ENCODE measurements around the gene TMEM231.
"Not testable (repeated sequence)": the region's sequence is repeated elsewhere in the genome, so short reads cannot be mapped to it uniquely, and the experiment has no call there.

Gene TMEM231

GRCh38 chr16:75514296-75514695 lies 41.8 kb downstream of the TMEM231 start:
- DNase-seq (ENCODE audit: low read depth), result no peak
- TF ChIP-seq, protein P1, sequence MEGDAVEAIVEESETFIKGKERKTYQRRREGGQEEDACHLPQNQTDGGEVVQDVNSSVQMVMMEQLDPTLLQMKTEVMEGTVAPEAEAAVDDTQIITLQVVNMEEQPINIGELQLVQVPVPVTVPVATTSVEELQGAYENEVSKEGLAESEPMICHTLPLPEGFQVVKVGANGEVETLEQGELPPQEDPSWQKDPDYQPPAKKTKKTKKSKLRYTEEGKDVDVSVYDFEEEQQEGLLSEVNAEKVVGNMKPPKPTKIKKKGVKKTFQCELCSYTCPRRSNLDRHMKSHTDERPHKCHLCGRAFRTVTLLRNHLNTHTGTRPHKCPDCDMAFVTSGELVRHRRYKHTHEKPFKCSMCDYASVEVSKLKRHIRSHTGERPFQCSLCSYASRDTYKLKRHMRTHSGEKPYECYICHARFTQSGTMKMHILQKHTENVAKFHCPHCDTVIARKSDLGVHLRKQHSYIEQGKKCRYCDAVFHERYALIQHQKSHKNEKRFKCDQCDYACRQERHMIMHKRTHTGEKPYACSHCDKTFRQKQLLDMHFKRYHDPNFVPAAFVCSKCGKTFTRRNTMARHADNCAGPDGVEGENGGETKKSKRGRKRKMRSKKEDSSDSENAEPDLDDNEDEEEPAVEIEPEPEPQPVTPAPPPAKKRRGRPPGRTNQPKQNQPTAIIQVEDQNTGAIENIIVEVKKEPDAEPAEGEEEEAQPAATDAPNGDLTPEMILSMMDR (IDR thresholded peaks at IDR 0.05; ENCODE audit: low read length, missing control alignments), result no peak
- H3K4me3 ChIP-seq (replicated peaks; ENCODE audit: low read depth, low read length), result no peak overlapping the region

GRCh38 chr16:75506574-75506973 lies 49.5 kb downstream of the TMEM231 start:
- no peak overlapping the region for H3K4me3 ChIP-seq (replicated peaks; ENCODE audit: low read depth, low read length)
- TF ChIP-seq, protein P1 (IDR thresholded peaks at IDR 0.05; ENCODE audit: low read length, missing control alignments), result no peak
- DNase-seq (ENCODE audit: low read depth), result peak; percentile 96

GRCh38 chr16:75506107-75506506 lies 49.9 kb downstream of the TMEM231 start:
- TF ChIP-seq, protein P1 (IDR thresholded peaks at IDR 0.05; ENCODE audit: low read length, missing control alignments), result no peak
- H3K4me3 ChIP-seq (replicated peaks; ENCODE audit: low read depth, low read length), result no peak overlapping the region
- no peak for DNase-seq (ENCODE audit: low read depth)

DNA sequence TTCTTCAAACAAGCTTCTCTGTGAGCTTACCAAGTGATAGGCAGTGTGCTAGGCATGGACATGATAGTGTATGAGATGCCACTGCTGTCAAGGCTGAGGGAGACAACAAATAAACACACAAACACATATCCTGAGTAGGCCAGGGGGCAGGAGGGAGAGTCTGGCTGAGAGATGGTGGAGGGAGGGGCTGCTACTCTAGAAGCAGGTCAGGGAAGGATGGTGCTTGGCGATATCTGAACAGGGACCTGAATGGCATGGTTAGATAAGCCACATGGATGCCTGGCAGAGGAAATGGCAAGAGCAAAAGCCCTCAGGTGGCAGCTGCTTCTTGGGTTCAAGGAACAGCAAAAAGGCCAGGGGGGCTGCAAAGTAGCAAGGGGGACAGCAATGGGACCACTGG lies 52.3 kb downstream of the TMEM231 start:
- no peak for DNase-seq (ENCODE audit: low read depth)
- TF ChIP-seq, protein P1 (IDR thresholded peaks at IDR 0.05; ENCODE audit: low read length, missing control alignments), result no peak
- H3K4me3 ChIP-seq (replicated peaks; ENCODE audit: low read depth, low read length), result no peak overlapping the region

GRCh38 chr16:75502916-75503605 lies 53.0 kb downstream of the TMEM231 start:
- DNase-seq (ENCODE audit: low read depth), result no peak
- H3K4me3 ChIP-seq (replicated peaks; ENCODE audit: low read depth, low read length), result no peak overlapping the region
- TF ChIP-seq, protein P1 (IDR thresholded peaks at IDR 0.05; ENCODE audit: low read length, missing control alignments), result no peak

- H3K4me3 ChIP-seq (replicated peaks; ENCODE audit: low read depth, low read length), result not testable (repeated sequence)
- DNase-seq (ENCODE audit: low read depth), result peak; percentile 69
These were observed 54.2 kb downstream of the TMEM231 start for GRCh38 chr16:75501820-75502219.

DNA sequence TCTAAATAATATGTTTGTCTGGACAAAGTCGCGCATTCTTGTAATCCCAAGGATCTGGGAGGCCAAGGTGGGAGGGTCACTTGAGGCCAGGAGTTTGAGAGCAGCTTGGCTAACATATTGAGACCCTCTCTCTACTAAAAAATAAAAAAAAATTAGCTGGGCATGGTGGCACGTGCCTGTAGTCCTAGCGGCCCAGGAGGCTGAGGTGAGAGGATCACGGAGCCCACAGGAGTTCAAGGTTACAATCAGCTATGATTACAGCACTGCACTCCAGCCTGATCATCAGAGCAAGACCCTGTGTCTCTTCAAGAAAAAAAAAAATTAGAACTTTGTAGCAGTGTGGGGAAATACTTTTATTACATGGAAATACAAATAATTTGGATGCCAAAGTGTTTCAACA lies 54.7 kb downstream of the TMEM231 start:
- no peak overlapping the region for H3K4me3 ChIP-seq (replicated peaks; ENCODE audit: low read depth, low read length)
- no peak for DNase-seq (ENCODE audit: low read depth)
- TF ChIP-seq, protein P1 (IDR thresholded peaks at IDR 0.05; ENCODE audit: low read length, missing control alignments), result no peak

GRCh38 chr16:75498605-75499322 lies 57.3 kb downstream of the TMEM231 start:
- not testable (repeated sequence) for H3K4me3 ChIP-seq (replicated peaks; ENCODE audit: low read depth, low read length); DNase-seq (ENCODE audit: low read depth)

Measured in fibroblast of pulmonary artery (primary cell).